ENCODE measurements around the gene SLC5A9. TPM values are rescaled to one million over a fixed set of nuclear protein-coding genes. Genes with fewer than 3 reads are reported as not detected.
A peak's percentile ranks its signal among the peaks of the same experiment; 100 is the strongest.

The SLC5A9 gene
- total and polyA plus RNA-seq, 2 experiments from 2014 or later: 0.10 TPM

DNA sequence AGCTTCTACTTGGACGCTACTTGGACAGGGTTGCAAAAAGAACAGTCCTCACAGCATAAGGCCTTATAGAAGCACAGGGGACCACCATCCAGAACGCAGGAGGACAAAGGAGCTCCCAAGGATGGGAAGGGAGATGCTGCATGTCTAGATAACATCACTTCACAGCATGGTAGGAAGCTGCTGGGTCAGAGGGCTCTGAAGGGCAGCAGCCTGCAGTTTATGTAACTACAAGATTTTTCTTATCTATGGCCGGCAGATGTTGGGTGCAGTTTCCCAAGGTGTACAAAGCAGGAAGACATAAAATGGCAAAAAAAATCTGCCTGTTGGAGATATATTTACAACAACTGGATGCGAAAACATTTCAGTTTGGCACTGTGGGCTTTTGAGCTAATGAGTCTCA, 45.3 kb upstream of the SLC5A9 start:
- no peak overlapping the region for H3K4me2 ChIP-seq
- Mint-ChIP-seq H3K4me3 (no peak overlapping the region), H3K9me3 (peaks cover 7% of the 10 kb centered on the region; the same call in 2 of the 3 replicates), H3K27me3 (ENCODE audit: insufficient read depth, low read depth, poor library complexity) (peaks cover under 1% of the 10 kb centered on the region), H3K36me3 (ENCODE audit: low read depth) (peaks cover 3% of the 10 kb centered on the region; the same call in 1 of the 3 replicates), H3K4me1 (no peaks in the 10 kb centered on the region), H3K27ac (no peak overlapping the region)
- no peaks in the 10 kb centered on the region for H3K27me3 ChIP-seq (ENCODE audit: insufficient read depth)
- H3F3A ChIP-seq (replicated peaks; ENCODE audit: low read depth): no peaks in the 10 kb centered on the region
- H3K36me3 ChIP-seq (ENCODE audit: insufficient read depth): no peaks in the 10 kb centered on the region
- H4K20me1 ChIP-seq (replicated peaks; ENCODE audit: insufficient read depth): no peaks in the 10 kb centered on the region
- H3K4me1 ChIP-seq (ENCODE audit: insufficient read depth): no peaks in the 10 kb centered on the region; the same call in 1 of the 2 replicates
- H2AFZ ChIP-seq: no peak overlapping the region; the same call in 1 of the 2 replicates
- 0 out of 2 replicates have a peak, but pooled peaks cover 4% of the 10 kb centered on the region for H3K9me2 ChIP-seq (ENCODE audit: insufficient read depth)
- peak; percentile 5 for DNase-seq (ENCODE audit: low spot score)
- no peak for ATAC-seq
- no peak overlapping the region for H3K27ac ChIP-seq (ENCODE audit: low read depth)
- H3K79me2 ChIP-seq (replicated peaks; ENCODE audit: insufficient read depth): no peaks in the 10 kb centered on the region
- no peak overlapping the region for H3K4me3 ChIP-seq
- TF ChIP-seq, protein P1, sequence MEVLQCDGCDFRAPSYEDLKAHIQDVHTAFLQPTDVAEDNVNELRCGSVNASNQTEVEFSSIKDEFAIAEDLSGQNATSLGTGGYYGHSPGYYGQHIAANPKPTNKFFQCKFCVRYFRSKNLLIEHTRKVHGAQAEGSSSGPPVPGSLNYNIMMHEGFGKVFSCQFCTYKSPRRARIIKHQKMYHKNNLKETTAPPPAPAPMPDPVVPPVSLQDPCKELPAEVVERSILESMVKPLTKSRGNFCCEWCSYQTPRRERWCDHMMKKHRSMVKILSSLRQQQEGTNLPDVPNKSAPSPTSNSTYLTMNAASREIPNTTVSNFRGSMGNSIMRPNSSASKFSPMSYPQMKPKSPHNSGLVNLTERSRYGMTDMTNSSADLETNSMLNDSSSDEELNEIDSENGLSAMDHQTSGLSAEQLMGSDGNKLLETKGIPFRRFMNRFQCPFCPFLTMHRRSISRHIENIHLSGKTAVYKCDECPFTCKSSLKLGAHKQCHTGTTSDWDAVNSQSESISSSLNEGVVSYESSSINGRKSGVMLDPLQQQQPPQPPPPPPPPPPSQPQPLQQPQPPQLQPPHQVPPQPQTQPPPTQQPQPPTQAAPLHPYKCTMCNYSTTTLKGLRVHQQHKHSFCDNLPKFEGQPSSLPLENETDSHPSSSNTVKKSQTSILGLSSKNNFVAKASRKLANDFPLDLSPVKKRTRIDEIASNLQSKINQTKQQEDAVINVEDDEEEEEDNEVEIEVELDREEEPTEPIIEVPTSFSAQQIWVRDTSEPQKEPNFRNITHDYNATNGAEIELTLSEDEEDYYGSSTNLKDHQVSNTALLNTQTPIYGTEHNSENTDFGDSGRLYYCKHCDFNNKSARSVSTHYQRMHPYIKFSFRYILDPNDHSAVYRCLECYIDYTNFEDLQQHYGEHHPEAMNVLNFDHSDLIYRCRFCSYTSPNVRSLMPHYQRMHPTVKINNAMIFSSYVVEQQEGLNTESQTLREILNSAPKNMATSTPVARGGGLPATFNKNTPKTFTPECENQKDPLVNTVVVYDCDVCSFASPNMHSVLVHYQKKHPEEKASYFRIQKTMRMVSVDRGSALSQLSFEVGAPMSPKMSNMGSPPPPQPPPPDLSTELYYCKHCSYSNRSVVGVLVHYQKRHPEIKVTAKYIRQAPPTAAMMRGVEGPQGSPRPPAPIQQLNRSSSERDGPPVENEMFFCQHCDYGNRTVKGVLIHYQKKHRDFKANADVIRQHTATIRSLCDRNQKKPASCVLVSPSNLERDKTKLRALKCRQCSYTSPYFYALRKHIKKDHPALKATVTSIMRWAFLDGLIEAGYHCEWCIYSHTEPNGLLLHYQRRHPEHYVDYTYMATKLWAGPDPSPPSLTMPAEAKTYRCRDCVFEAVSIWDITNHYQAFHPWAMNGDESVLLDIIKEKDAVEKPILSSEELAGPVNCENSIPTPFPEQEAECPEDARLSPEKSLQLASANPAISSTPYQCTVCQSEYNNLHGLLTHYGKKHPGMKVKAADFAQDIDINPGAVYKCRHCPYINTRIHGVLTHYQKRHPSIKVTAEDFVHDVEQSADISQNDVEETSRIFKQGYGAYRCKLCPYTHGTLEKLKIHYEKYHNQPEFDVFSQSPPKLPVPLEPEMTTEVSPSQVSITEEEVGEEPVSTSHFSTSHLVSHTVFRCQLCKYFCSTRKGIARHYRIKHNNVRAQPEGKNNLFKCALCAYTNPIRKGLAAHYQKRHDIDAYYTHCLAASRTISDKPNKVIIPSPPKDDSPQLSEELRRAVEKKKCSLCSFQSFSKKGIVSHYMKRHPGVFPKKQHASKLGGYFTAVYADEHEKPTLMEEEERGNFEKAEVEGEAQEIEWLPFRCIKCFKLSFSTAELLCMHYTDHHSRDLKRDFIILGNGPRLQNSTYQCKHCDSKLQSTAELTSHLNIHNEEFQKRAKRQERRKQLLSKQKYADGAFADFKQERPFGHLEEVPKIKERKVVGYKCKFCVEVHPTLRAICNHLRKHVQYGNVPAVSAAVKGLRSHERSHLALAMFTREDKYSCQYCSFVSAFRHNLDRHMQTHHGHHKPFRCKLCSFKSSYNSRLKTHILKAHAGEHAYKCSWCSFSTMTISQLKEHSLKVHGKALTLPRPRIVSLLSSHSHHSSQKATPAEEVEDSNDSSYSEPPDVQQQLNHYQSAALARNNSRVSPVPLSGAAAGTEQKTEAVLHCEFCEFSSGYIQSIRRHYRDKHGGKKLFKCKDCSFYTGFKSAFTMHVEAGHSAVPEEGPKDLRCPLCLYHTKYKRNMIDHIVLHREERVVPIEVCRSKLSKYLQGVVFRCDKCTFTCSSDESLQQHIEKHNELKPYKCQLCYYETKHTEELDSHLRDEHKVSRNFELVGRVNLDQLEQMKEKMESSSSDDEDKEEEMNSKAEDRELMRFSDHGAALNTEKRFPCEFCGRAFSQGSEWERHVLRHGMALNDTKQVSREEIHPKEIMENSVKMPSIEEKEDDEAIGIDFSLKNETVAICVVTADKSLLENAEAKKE (CRISPR knock-in tag; IDR thresholded peaks at IDR 0.05): no peak
- no peak for TF ChIP-seq STAT1 (IDR thresholded peaks at IDR 0.05; ENCODE audit: unreplicated experiment)
- no peak for TF ChIP-seq ZNF114 (CRISPR knock-in tag; IDR thresholded peaks at IDR 0.05)
- TF ChIP-seq, protein P2, sequence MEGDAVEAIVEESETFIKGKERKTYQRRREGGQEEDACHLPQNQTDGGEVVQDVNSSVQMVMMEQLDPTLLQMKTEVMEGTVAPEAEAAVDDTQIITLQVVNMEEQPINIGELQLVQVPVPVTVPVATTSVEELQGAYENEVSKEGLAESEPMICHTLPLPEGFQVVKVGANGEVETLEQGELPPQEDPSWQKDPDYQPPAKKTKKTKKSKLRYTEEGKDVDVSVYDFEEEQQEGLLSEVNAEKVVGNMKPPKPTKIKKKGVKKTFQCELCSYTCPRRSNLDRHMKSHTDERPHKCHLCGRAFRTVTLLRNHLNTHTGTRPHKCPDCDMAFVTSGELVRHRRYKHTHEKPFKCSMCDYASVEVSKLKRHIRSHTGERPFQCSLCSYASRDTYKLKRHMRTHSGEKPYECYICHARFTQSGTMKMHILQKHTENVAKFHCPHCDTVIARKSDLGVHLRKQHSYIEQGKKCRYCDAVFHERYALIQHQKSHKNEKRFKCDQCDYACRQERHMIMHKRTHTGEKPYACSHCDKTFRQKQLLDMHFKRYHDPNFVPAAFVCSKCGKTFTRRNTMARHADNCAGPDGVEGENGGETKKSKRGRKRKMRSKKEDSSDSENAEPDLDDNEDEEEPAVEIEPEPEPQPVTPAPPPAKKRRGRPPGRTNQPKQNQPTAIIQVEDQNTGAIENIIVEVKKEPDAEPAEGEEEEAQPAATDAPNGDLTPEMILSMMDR (conservative IDR thresholded peaks at IDR 0.05; ENCODE audit: low read depth in 2 of 2): no peak
- TF ChIP-seq, protein P3, sequence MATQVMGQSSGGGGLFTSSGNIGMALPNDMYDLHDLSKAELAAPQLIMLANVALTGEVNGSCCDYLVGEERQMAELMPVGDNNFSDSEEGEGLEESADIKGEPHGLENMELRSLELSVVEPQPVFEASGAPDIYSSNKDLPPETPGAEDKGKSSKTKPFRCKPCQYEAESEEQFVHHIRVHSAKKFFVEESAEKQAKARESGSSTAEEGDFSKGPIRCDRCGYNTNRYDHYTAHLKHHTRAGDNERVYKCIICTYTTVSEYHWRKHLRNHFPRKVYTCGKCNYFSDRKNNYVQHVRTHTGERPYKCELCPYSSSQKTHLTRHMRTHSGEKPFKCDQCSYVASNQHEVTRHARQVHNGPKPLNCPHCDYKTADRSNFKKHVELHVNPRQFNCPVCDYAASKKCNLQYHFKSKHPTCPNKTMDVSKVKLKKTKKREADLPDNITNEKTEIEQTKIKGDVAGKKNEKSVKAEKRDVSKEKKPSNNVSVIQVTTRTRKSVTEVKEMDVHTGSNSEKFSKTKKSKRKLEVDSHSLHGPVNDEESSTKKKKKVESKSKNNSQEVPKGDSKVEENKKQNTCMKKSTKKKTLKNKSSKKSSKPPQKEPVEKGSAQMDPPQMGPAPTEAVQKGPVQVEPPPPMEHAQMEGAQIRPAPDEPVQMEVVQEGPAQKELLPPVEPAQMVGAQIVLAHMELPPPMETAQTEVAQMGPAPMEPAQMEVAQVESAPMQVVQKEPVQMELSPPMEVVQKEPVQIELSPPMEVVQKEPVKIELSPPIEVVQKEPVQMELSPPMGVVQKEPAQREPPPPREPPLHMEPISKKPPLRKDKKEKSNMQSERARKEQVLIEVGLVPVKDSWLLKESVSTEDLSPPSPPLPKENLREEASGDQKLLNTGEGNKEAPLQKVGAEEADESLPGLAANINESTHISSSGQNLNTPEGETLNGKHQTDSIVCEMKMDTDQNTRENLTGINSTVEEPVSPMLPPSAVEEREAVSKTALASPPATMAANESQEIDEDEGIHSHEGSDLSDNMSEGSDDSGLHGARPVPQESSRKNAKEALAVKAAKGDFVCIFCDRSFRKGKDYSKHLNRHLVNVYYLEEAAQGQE (IDR thresholded peaks at IDR 0.05; ENCODE audit: unreplicated experiment): no peak
- TF ChIP-seq JUNB (IDR thresholded peaks at IDR 0.05; ENCODE audit: unreplicated experiment): no peak
- TF ChIP-seq EZH2 (IDR thresholded peaks at IDR 0.05; ENCODE audit: low read depth, unreplicated experiment): no peak
- no peak for TF ChIP-seq NANOG (IDR thresholded peaks at IDR 0.05; ENCODE audit: borderline replicate concordance)
- no peak for TF ChIP-seq EZH2phosphoT487 (IDR thresholded peaks at IDR 0.05; ENCODE audit: unreplicated experiment)
- TF ChIP-seq ZNF331 (CRISPR knock-in tag; IDR thresholded peaks at IDR 0.05; ENCODE audit: low read depth): no peak
- TF ChIP-seq POLR2AphosphoS5 (IDR thresholded peaks at IDR 0.05; ENCODE audit: low read depth): no peak
- TF ChIP-seq CREB1 (CRISPR knock-in tag; IDR thresholded peaks at IDR 0.05; ENCODE audit: low read depth): no peak
- TF ChIP-seq, protein P4, sequence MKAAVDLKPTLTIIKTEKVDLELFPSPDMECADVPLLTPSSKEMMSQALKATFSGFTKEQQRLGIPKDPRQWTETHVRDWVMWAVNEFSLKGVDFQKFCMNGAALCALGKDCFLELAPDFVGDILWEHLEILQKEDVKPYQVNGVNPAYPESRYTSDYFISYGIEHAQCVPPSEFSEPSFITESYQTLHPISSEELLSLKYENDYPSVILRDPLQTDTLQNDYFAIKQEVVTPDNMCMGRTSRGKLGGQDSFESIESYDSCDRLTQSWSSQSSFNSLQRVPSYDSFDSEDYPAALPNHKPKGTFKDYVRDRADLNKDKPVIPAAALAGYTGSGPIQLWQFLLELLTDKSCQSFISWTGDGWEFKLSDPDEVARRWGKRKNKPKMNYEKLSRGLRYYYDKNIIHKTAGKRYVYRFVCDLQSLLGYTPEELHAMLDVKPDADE (IDR thresholded peaks at IDR 0.05): no peak

All from GM23338 (cell line).